Pons (tissue), 1 donor: ENCODE results near the gene APBA2.

Experiments
- DNase-seq: peaks from one replicate; pipeline ENCODE4 v3.0.0-alpha.2; 2016; ENCODE audit warnings: low spot score

Gene APBA2

DNA sequence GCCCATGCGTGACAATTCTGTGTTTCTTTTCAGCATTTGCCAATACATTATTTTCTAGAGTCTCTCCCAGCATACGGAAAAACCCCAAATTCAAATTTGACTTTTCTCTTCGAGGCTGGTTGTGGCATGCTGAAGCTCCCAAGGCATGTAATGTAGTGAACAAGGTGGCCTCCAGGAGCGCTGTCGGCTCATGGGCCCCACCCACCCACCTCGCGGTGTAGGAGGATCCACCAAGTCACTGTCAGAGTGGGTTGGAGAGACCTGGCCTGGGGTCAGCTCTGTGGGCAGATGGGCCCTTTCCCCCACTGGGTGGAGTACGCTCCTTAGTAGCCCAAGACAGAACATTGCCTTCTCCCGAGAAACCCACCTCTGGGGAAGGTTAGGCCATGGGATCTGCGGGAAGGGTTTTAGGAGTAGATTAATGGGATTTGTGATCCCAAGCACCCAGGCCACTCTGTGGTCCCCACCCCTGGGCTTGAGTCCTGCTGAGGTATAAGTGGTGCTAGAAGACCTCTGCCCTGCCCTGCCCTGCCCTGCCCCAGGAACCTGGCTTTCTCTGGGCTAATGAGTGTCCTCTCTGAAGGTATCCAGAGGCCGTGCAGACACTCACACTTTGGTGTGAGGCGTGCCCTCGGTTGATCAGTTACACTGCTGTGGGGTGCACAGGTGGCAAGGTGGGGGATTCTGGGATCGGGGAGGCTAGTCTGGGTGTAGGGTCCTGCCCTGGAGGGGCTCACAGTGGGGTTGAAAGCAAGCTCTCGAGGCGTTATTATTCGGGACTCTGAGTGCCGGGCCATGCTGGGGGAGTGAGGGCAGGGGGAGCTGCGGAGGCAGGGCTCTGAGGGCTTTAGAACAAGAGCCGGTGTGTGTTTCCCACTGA is 97.9 kb downstream of the APBA2 start:
- DNase-seq: no peak

DNA sequence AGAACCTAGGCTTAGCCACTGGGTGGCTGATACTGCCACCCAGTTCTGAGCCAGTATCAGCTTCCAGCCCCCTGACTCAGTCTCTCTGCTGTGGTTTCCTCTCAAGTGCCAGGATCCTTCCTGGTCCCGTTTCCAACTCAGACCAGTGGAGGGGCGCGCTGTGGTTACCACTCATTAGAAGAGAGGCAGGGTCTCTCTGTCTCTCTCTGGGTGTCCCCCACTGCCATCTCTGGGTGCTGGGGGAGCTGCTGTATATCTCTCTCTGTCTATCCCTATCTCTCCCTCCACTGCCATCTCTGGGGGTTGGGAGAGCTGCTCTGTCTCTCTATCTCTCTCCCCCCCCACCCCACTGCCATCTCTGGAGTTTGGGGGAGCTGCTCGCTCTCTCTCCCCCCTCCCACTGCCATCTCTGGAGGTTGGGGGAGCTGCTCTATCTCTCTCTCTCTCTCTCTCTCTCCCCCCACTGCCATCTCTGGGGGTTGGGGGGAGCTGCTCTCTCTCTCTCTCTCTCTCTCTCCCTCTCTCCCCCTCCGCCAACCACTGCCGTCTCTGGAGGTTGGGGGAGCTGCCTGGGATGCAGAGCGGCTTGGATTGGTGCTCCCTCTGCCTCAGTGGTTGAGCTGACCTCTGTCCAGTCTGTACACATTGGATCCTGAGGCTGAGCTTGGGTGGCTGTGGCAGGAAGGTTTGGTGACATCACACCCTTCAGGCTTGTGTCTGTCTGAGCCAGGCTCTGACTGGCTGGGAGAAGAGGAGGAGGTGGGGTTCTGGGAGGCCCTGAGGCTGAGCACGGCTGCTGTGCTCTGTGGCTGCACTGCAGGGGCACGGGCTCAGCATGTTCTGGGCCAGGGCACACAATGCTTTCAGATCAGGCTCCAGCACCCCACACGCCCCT is 98.9 kb downstream of the APBA2 start:
- peak; percentile 98 for DNase-seq

DNA sequence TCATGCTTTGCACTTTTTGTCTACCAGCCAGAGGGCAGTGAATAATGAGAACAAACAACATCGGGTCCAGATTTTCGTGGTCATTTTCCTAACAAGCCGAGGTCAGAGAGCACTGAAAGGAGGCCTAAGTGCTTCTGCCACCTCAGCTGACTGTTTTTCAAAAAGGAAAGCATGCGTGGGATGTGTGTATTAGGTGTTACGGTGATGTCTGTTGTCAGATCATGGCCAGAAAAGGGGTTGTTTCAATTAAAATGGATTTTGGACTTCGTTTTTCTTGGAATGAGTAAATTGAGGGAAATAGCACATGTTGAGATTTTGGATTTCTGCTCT is 99.5 kb downstream of the APBA2 start:
- no peak for DNase-seq

DNA sequence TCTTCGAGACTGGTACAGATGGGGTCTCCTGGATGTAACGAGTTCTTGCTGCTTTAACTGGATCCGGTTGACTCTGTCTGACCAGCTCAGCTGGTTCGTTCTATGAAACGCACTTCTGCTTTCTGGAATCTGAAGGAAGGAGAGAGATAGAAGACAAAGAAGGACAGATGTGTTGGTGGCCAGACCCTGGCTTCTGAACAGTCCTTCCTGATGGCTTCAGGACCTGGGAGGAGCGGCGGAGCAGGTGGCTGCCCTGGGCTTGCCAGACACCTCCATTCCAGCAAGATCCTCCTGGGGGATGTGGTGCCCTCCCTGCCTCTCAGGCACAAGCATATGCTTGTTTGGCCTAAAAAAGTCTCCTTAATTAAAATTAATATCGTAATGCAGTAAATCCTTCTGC is 99.9 kb downstream of the APBA2 start:
- DNase-seq: no peak

DNA sequence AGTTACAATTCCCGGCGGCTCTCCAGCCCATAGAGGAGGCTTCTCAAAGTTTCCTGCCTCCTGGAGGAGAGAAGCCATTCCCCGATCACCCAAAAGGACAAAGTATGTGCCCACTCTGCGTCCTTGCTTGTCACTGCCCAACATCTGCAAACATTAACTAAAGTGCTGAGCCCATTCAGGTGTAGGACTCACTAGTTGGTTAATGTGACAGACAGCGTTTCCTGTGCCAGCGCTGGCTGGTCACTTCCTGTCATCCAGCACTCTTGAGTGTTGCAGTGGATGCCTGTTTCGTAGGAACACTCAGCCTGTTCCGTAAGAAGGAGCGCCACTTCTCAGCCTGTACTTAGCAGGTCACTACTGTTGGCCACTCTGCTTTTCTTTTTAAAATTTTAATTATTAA is 100.3 kb downstream of the APBA2 start:
- no peak for DNase-seq

DNA sequence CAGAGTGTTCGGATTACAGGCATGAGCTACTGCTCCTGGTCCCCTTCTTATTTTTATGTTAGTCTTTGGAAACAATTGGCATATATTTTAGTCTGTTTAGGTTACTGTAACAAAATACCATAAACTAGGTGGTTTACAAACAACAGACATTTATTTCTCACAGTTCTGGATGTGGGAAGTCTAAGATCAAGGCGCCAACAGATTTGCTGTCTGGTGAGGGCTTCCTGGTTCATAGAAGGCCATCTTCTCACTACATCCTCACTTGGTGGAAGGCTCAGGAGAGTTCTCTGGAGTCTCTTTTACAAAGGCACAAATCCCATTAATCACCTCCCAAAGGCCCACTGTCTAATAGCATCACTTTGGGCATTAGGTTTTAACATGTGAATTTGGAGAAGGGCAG is 101.0 kb downstream of the APBA2 start:
- DNase-seq: no peak

DNA sequence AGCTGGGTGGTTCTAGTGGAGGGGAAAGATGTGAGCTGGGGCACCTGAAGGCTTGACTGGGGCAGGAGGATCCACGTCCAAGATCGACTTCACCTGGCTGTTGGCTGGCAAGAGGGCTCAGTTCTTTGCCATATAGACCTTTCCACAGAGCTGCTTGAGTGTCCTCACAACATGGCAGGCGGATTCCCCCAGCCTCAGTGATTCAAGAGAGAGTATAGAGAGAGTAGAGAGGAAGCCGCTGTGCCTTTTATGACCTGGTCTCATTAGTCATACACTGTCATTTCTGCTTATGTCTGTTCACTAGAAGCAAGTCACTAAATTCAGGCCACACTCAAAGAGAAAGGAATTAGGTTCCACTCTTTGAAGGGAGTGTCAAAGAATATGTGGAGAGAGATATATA is 101.6 kb downstream of the APBA2 start:
- no peak for DNase-seq

DNA sequence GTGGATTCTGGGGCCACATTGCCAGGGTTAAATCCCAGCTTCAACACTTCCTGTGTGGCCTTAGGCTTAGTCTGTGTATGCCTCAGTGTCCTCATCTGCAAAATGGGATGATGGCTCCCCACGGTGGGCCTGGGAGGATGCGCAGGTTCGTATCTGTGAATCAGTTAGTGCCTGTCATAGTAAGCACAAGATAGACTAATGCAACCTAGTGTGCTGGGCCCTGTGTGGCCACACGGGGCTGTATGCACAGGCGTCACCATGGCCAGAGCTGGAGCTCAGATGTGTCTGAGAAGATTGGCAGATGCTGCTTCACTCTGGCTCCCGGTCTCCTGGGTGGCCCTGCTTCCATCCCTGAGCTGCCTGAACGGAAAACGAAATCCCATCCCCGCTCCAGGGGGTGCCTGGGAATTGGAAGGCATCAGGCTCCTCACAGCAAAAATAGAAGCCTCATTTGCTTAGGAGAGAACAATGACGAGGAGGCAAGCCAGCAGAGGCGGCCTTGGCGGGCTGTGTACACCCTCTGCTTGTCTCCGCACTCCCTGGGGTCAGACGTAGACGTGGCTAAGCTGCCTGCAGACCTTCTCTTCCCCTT is 103.6 kb downstream of the APBA2 start:
- peak; percentile 86 for DNase-seq

DNA sequence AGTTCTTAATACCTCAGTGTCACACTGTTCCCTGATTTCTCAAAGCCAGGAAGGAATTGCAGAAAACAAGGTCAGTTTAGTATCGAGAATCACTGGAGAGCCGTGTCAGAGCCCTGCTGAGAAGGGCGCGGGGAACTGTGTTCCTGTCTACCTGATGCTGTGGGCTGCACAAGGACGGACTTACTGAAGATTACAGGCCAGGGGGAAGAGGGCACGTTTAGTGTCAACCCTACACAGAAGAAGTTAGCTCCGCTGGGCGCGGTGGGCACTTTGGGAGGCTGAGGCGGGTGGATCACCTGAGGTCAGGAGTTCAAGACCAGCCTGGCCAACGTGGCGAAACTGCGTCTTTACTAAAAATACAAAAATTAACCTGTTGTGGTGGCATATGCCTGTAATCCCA is 104.1 kb downstream of the APBA2 start:
- DNase-seq: no peak

DNA sequence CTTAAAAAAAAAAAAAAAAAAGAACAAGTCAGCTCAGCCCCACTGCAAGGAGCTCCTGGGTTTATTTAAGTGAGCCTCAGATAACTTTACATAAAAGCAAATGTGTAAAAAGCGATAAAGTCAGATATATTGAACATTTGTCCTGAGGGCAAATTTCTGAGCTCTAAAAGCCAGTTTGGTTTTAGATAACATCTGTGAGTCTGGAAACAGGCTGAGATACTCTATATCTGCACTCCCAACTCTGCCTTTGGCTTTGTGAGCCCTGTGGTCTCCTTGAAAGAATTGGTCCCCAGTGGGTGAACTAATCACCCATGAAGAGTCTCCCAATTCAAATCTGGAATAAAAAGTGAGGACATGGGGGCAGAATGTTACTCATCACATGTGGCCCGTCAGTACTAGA is 104.6 kb downstream of the APBA2 start:
- no peak for DNase-seq

DNA sequence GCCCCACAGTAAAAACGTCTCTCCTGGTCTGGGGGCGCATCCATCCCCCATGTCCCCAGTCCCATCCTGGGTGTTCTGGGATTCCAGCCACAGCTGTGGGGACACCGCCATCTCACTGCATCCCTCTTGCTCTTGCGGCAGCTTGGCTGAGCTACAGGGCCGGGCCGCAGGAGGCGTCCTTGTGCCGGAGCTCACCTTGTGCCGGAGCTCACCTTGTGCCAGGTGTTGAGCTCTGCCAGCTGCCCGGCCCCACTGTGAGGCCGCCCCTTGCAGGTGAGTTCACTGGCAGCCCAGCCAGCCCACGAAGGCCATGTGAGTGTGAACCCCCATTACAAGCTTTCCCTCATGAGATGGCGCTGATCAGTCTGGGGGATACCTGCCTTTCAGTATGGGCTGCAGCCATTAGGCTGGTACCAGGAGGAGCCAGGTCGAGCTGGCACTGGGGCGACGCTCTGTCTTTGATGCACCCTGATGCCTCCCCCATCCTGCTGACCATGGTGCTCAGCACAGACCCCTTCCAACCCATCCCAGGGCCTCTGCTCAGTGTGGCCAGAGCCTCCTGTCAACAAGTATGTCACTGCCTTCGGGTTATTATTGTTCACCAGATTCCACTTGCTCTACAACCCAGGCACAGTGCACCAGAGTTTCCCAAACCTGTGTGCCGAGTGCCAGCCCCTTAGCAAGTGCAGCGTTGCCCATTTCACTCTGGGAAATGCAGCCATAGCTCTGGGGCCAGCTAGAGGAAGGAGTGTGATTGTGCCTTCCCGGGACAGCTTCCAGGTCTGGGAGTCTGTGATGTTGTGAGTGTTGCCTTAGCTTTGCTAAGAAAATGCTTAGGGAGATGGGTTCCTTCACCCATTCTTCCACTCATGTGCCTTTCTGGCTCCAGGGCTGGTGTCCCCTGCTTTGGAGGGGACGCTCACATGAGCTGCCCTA is 105.7 kb downstream of the APBA2 start:
- peak; percentile 68 for DNase-seq

DNA sequence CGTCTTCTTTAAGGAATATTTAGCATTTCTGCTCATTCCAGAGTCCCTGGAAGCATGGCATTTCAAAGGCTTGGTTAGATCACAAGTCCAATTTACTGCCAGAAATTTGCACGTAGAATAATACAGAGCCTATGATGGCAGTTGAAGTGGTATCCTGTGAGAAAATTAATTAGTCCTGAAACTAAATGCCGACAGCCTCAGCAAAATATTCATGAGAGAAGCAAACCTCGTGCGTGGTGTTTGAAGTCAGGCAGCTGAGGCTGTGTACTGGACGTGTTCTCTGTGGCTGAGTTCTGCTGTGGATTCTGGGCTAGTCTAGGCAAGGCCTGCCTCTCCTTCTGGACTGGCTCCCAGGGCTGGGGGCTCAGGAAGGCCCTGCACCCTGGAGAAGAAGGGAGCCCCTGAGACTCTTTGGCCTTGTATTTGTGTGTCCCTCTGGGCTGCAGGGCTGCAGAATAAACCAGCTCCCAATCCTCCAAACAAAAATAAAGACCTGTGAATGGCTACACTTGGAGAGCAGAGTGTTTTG is 106.6 kb downstream of the APBA2 start:
- no peak for DNase-seq

DNA sequence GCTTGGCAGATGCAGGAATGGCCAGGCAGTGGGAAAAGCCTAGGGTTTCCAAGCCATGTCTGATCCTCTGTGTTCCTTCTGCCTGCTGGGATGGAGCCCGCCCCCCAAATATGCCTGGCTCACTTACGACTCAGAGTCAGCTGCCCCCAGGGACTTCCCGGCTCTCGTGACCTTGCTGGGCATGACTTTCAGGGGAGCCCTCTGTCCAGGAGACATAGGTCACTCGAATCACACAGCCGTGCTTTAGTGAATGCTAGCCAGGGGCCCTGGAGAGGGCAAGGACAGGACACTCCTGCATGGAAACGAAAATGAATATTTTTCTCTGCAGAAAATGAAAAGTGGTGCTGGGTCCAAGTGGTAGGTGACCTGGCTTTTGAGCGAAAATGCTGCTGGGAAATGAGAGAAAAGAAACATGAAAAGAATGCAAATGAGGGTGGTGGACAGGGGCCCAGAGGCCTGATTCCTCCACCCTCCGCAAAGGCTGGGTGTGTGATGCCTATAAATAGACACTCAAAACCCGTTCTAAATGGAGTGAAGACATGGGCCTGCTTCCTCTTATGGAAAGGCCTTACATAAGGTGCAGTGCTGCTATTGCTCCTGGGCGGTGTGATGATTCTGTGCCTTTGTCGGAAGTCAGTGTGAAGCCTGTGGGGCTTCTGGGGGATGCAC is 107.4 kb downstream of the APBA2 start:
- DNase-seq: peak; percentile 75

DNA sequence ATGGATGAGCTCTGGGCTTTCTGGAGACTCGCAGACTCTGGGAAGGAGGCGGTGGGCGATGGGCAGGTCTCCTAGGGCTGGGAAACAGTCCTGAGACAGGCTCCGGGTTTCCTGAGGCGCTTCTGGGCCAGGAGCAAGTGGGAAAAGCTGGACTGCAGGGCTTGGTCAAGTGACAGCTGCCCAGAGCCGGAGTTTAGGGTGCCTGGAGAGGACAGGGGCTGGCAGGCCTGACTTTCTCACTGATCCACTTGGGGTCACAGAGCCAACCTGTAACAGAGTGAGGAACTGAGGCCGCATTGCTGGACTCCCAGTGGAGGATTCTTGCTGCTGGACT is 107.9 kb downstream of the APBA2 start:
- DNase-seq: no peak

DNA sequence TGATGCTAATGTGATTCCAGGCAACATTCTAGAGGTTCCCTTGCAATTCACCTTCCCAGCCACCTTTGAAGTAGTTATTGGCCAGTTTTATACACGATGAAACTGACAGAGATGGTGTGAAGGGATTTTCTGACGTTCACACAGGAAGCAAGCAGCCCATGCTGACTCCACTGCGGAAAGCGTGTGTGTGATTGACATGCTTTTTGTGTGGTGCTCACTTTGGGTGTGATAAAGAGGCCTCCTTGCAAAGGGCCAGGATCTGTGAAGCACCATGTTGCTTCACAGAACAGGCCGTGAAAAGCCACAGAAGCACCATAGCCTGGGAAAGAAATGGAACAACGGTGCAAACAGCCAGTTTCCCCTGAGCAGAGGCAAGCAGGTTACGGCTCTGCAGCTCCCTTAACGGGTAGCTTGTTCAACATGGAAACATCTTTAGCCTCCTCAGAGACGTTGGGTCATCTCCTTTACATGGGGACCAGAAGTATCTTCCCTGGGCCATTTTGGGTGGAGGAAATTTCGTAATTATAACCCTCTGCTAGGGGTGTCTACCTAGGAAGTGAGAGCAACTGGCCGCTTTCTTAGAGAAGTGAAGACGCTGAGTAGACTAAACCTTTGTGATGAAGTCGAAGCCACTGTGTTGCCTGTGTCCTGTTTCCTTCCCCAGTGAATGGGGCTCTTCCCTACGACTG is 108.5 kb downstream of the APBA2 start:
- no peak for DNase-seq

DNA sequence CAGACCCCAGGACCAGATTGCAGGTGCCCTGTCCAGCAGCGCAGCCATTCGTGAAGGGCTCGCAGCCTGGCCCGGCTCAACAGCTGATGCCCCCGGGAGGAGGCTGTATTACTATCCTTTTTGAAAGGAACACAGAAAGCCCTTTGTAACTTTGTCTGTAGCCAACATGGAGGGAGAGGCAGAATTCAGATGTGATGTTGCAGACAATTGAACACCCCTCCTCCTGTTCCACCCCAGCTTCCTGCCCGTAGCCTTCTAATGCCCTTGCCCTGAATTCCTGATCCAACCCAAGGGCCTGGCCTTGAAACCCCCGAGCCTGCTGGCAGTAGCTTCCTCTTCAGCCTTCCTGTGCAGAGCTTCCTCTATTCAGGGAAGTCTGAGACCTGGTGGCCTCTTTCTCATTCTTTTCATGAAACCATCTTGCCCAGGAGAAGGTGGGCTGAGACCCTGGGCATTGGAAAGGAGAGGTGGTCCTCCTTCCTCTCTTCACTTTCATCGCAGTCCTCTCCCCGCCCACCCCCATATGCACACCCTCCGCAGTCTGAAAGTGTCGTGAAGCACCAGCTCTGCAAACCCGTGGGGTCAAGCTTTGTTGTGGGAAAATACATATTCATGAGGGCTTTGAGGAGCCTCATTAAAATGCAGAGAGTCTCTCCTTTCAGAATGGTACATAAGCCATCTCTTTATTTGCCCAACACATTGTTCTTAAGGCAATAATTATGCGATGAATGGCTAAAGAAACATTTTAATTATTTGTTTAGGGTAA is 109.2 kb downstream of the APBA2 start:
- peak; percentile 96 for DNase-seq

DNA sequence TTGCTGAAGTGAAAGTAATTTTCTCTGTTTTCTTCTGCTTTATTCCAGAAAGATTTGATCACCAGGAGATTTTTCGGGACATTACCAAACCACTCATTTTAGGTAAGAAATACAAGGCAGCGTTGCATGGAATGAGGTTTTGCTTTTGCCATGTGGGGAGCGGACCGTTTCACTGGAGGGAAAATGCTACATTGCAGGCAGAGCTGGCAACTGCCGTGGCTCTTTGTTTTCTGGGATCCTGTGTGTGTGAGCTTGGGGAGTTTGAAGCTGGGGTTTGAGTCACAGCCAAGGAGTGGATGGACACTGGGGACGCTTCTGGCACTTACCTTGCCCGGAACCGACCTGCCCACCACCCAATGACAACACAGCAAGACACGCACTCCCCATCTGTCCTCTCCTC is 109.9 kb downstream of the APBA2 start:
- DNase-seq: peak; percentile 69

DNA sequence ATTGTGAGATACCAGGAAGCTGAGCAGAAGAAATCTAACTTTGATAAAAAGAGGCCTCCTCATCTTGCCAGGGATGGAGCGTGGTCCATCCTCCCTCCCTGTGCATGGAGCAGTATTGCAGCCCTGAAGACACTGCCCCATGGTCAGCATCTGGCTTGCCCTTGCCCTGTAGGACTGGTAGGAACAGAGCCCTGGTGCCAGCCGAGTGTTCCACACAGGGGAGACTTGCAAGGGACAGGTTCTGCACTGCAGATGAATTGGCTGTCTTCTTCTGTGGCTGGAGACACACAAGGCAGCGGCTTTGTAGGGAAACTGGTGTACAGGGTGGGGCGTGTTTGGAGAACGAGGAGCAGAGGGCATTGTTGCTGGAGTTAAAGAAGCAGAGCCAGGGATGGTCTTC is 110.5 kb downstream of the APBA2 start:
- DNase-seq: no peak

DNA sequence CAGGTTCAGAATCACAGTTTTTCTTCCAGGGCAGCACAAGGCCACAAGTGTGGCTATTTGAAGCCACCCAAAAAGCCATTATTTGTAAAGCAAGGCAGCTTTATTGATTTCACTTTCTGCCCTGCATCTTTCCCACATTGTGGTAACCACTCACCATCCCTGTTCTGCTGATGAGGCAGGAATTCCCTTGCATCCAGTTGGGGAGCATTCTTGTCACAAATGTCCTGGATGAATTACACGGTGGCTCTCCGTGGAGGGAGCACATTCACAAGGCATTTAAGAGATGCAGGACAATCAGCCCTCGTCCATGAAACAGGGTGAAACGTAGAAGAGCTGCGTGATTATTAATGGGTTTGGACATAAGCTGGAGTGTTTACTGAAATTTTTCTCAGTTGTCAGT is 111.2 kb downstream of the APBA2 start:
- DNase-seq: no peak

DNA sequence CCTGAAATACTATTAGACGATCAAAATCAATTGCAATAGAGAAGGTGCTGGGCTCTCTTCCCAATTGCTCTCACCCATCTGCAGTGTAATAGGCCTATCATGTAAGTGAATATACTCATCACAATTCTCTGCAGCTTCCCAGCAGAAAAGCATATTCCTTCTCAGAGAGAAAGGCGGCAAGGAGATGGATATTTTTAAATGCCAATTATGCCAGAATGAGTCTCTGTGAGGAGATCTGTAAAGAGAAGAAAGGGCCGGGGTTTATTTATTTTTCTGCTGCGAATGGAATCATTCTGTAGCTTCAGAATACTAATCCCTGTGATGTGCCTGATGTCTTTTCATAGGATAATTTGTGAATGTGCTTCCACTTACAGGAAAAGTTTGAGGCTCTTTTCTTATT is 112.0 kb downstream of the APBA2 start:
- no peak for DNase-seq
